Stomach smooth muscle (tissue), 2 donors: ENCODE measurements around the gene CALML6.

Experiments
- H3K27ac ChIP-seq: one replicate; pipeline ENCODE4 v1.7.0; 2013; ENCODE audit warnings: mild to moderate bottlenecking, low read length, inconsistent platforms
- H3K27me3 ChIP-seq, 2 donors: one replicate each; pipeline ENCODE4 v1.7.0; 2013; ENCODE audit warnings: low read length in 2 of 2; ENCODE audit not compliant: insufficient read depth in 2 of 2, control insufficient read depth in 1 of 2
- H3K36me3 ChIP-seq, 2 donors: one replicate each; pipeline ENCODE4 v1.7.0; 2013; ENCODE audit warnings: low read length in 2 of 2; ENCODE audit not compliant: control insufficient read depth in 2 of 2, insufficient read depth in 2 of 2
- H3K4me1 ChIP-seq: one replicate; pipeline ENCODE4 v1.7.0; 2013; ENCODE audit warnings: low read length; ENCODE audit not compliant: control insufficient read depth, insufficient read depth
- H3K4me3 ChIP-seq, 2 donors: one replicate each; pipeline ENCODE4 v1.7.0; 2013; ENCODE audit warnings: low read length in 2 of 2
- H3K9ac ChIP-seq, 2 donors: one replicate each; pipeline ENCODE4 v1.7.0; 2013; ENCODE audit warnings: low read length in 2 of 2, mild to moderate bottlenecking in 1 of 2
- H3K9me3 ChIP-seq, 2 donors: one replicate each; pipeline ENCODE4 v1.7.0; 2013; ENCODE audit warnings: low read length in 2 of 2; ENCODE audit not compliant: control insufficient read depth in 2 of 2
- donor health status: healthy.
- donor health status: Pancreatic carcinoma.

CALML6 gene

GRCh38 chr1:1892763-1893120, 22.3 kb upstream of the CALML6 start:
- Histone ChIP-seq H3K4me1 (peaks cover 38% of the 10 kb centered on the region), H3K9ac (no peak overlapping the region), H3K4me3 (peak overlapping the region in 1 of 2 donors; percentile 78)

GRCh38 chr1:1893291-1893985, 21.6 kb upstream of the CALML6 start:
- H3K9me3 ChIP-seq: no peaks in the 10 kb centered on the region
- peaks cover 14 to 25% of the 10 kb centered on the region in 2 donors for H3K27me3 ChIP-seq
- no peak overlapping the region for H3K27ac ChIP-seq
- no peak overlapping the region for H3K4me3 ChIP-seq
- H3K9ac ChIP-seq: no peak overlapping the region
- no peaks in the 10 kb centered on the region for H3K36me3 ChIP-seq
- peaks cover 36% of the 10 kb centered on the region for H3K4me1 ChIP-seq

More at GRCh38 chr1:1892763-1893120, 22.3 kb upstream of the CALML6 start:
- Histone ChIP-seq H3K27me3 (peaks cover 14 to 25% of the 10 kb centered on the region in 2 donors), H3K9me3 (no peaks in the 10 kb centered on the region), H3K36me3 (no peaks in the 10 kb centered on the region), H3K27ac (peak overlapping the region; percentile 64)

GRCh38 chr1:1893997-1894353, 21.1 kb upstream of the CALML6 start:
- Histone ChIP-seq H3K9ac (no peak overlapping the region), H3K36me3 (no peaks in the 10 kb centered on the region), H3K4me1 (peaks cover 31% of the 10 kb centered on the region), H3K4me3 (no peak overlapping the region), H3K27me3 (peaks cover 14 to 25% of the 10 kb centered on the region in 2 donors), H3K9me3 (no peaks in the 10 kb centered on the region), H3K27ac (no peak overlapping the region)

GRCh38 chr1:1894354-1895059, 20.6 kb upstream of the CALML6 start:
- no peak overlapping the region for H3K27ac ChIP-seq
- H3K4me1 ChIP-seq: peaks cover 26% of the 10 kb centered on the region
- H3K4me3 ChIP-seq: peak overlapping the region in 1 of 2 donors; percentile 29
- H3K27me3 ChIP-seq: peaks cover 14 to 25% of the 10 kb centered on the region in 2 donors
- no peak overlapping the region for H3K9ac ChIP-seq
- no peaks in the 10 kb centered on the region for H3K9me3 ChIP-seq
- no peaks in the 10 kb centered on the region for H3K36me3 ChIP-seq

DNA sequence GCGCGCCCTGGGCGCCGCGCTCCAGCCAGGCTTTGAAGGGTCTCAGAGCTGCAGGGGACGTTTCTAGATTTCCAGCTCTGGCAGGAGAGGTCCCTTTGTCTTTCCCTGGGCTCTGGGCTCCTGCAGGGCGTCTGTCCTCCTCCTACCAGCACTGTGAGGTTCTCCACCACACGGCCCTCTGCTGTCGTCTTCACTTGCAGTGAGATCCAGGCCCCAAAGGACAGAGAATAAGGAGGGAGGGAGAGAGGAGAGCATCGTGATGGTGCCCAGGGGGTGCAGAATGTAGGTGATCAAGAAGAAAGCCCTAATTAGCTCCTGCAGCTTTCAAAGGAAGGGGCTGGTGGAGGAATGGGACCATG, 20.0 kb upstream of the CALML6 start:
- Histone ChIP-seq H3K27me3 (peaks cover 14 to 25% of the 10 kb centered on the region in 2 donors), H3K36me3 (no peaks in the 10 kb centered on the region), H3K9me3 (no peaks in the 10 kb centered on the region), H3K4me1 (peaks cover 26% of the 10 kb centered on the region), H3K27ac (no peak overlapping the region), H3K4me3 (no peak overlapping the region), H3K9ac (no peak overlapping the region)

DNA sequence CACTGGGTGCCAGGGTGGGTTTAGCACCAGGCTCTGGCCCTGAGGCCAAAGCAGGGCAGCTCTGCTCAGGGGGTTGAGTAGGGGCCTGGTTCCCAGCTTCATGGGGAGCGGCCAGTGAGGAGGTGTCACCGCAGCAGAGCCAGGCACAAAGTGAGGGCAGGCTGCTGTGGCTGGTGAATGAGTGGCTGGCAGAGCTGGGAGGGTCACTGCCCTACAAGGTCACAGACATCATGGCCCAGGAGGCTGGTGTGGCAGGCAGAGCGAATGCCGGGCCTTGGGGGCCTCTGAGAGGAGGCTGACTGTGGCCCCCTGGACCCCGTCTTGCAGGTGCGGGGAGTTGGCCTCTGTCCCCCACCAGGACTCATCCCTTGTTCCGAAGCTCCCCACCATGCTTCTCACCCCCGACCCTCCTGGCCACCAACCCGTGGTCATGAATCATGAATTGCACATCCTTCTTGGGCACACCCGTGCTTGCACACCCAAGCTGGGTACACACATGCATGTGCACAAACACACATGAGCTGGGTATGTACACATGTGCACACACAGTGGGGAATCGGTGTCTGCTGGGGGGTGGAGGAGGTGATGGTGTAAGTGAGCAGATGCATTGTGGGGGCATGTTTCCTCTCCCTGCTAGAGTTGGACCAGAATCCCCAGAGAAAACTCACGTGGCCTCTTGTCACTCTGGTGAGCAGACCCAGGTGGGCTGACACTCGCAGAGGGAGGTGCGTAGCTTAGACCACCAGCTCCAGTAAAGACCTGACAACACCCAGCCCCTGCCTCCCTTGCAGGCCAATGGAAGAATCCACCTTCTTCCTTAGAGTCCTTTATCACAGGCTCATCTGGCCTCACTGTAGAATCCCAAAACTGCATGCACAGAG, 19.4 kb upstream of the CALML6 start:
- Histone ChIP-seq H3K4me1 (peaks cover 26% of the 10 kb centered on the region), H3K27me3 (peaks cover 14 to 25% of the 10 kb centered on the region in 2 donors), H3K9me3 (no peaks in the 10 kb centered on the region), H3K36me3 (no peaks in the 10 kb centered on the region), H3K9ac (no peak overlapping the region), H3K4me3 (no peak overlapping the region), H3K27ac (no peak overlapping the region)

GRCh38 chr1:1898246-1898933, 16.7 kb upstream of the CALML6 start:
- no peak overlapping the region for H3K4me3 ChIP-seq
- H3K4me1 ChIP-seq: peaks cover 14% of the 10 kb centered on the region
- no peak overlapping the region for H3K9ac ChIP-seq
- H3K27me3 ChIP-seq: peaks cover 14 to 25% of the 10 kb centered on the region in 2 donors
- H3K36me3 ChIP-seq: no peaks in the 10 kb centered on the region
- no peaks in the 10 kb centered on the region for H3K9me3 ChIP-seq
- H3K27ac ChIP-seq: no peak overlapping the region

DNA sequence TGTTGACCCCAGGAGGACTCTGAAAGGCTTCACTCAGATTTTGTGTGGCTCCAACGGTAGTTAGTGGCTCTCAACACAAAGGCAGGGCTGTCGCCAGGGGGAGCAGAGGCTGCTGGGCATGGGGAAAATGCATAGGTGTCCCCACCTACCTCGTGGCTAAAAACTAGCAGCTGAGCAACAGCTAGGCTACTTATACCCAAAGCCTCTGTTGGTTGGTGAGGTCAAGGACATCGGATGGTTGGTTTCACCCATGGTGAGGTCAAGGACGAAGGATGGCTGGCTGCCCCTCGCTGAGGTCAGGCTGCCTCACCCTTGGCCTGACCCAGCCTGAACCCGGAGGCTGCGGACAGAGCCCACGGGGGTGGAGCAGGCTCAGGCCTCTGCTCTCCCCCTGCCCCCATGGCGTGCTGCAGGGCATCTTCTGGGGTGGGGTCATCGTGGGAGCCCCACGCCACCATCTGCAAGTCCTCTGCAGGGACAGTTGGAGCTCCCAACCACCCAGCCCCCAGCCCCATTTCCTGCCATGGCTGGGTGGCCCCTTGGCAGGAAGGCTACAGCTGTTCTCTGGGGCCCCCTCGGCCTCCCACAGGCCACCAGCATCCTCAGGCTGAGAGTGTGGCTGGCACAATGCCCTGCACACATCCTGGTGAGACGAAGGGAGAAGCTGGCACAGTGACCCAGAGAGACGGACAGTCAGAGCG, 15.6 kb upstream of the CALML6 start:
- no peaks in the 10 kb centered on the region for H3K36me3 ChIP-seq
- peaks cover 13 to 18% of the 10 kb centered on the region in 2 donors for H3K27me3 ChIP-seq
- H3K27ac ChIP-seq: no peak overlapping the region
- no peak overlapping the region for H3K9ac ChIP-seq
- H3K4me3 ChIP-seq: no peak overlapping the region
- no peaks in the 10 kb centered on the region for H3K9me3 ChIP-seq
- H3K4me1 ChIP-seq: peaks cover 8% of the 10 kb centered on the region

- H3K36me3 ChIP-seq: no peaks in the 10 kb centered on the region
- H3K27me3 ChIP-seq: peaks cover 11 to 12% of the 10 kb centered on the region in 2 donors
- H3K4me1 ChIP-seq: peaks cover 3% of the 10 kb centered on the region
- H3K9me3 ChIP-seq: no peaks in the 10 kb centered on the region
- H3K9ac ChIP-seq: no peak overlapping the region
- no peak overlapping the region for H3K27ac ChIP-seq
- no peak overlapping the region for H3K4me3 ChIP-seq
Measured at GRCh38 chr1:1899967-1900327, 15.1 kb upstream of the CALML6 start.
